Measurements from ENCODE around the gene RAPGEF1. TPM values are rescaled to one million over a fixed set of nuclear protein-coding genes. Genes with fewer than 3 reads are reported as not detected.

RAPGEF1 gene
- total and polyA plus RNA-seq, 9 of the 15 experiments (the other 6 are each of a cell fraction or from before 2014, with no cell fraction given), result 0.06 to 44.1 (median 19.9) TPM

DNA sequence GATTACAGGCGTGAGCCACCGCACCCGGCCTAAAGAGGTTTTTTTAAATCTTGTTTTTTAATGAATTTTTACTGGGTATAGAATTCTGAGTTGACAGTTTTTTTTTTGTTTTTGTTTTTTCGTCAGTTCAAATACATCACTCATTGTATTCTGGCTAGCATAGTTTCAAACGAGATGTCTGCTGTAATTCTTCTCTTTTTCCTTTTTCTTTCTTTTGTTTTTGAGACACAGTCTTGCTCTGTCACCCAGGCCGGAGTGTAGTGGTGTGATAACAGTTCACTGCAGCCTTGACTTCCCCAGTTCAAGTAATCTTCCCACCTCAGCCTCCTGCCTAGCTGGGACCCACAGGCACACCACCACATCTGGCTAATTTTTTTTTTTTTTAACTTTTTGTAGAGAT lies 196.7 kb downstream of the RAPGEF1 start (continued):
- TF ChIP-seq ZEB2 (IDR thresholded peaks at IDR 0.05), result 0 out of 2 replicates have a peak, but pooled peaks have one; percentile 23
- TF ChIP-seq, protein P1, sequence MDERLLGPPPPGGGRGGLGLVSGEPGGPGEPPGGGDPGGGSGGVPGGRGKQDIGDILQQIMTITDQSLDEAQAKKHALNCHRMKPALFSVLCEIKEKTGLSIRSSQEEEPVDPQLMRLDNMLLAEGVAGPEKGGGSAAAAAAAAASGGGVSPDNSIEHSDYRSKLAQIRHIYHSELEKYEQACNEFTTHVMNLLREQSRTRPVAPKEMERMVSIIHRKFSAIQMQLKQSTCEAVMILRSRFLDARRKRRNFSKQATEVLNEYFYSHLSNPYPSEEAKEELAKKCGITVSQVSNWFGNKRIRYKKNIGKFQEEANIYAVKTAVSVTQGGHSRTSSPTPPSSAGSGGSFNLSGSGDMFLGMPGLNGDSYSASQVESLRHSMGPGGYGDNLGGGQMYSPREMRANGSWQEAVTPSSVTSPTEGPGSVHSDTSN (CRISPR knock-in tag; IDR thresholded peaks at IDR 0.05; ENCODE audit: low read depth), result no peak
- TF ChIP-seq, protein P1 (tag; conservative IDR thresholded peaks at IDR 0.05; ENCODE audit: low read depth), result peak; percentile 57

DNA sequence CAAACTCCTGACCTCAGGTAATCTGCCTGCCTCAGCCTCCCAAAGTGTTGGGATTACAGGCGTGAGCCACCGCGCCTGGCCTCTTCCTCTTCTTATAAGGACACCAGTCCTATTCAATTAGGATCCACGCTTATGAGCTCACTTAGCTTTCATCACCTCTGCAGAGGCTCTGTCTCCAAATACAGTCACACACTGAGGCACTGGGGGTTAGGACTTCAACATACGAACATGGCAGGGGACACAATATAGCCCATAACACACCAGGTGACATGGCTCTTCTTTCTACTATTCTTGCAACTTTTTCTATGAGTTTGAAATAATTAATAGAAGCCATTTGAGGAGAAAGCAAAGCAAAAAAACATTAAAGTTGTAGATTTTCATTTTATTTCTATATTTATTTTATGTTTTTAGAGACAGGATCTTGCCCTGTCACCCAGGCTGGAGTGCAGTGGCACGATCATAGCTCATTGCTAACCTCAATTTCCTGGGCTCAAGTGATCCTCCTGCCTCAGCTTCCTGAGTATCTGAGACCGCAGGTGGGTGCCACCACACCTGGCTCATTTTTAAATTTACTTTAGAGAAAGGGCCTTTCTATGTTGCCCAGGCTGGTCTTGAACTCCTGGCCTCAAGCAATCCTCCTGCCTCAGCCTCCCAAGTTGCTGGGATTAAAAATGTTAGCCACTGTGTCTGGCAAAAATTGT lies 200.5 kb downstream of the RAPGEF1 start:
- in situ Hi-C loops (cut with MboI), result no loop called here
- Histone ChIP-seq H3K4me3 (no peak overlapping the region), H3K9ac (ENCODE audit: insufficient read depth in 1 of 2, low read depth in 2 of 2, low read length in 2 of 2) (no peak overlapping the region), H3K27ac (ENCODE audit: extremely low read depth, low read depth, low read length) (no peak overlapping the region), H4K20me1 (replicated peaks; ENCODE audit: control insufficient read depth, insufficient read depth, low read length) (no peaks in the 10 kb centered on the region), H3K79me2 (ENCODE audit: control insufficient read depth, insufficient read depth, low read length) (no peaks in the 10 kb centered on the region), H3K9me1 (ENCODE audit: control insufficient read depth, insufficient read depth, low read length) (no peaks in the 10 kb centered on the region), H3K27me3 (ENCODE audit: control insufficient read depth in 2 of 2, insufficient read depth in 2 of 2, low read length in 2 of 2) (peaks cover 6 to 16% of the 10 kb centered on the region in 2 experiments; a peak in 3 of 5 replicates), H2AFZ (ENCODE audit: low read depth, low read length) (no peak overlapping the region), H3K4me2 (ENCODE audit: insufficient read depth, low read length) (no peak overlapping the region), H3K4me1 (replicated peaks in 1 of 2; ENCODE audit: control insufficient read depth in 2 of 2, insufficient read depth in 2 of 2, low read length in 2 of 2) (peaks cover 9 to 10% of the 10 kb centered on the region in 2 experiments; a peak in 3 of 5 replicates), H3K36me3 (ENCODE audit: control insufficient read depth, insufficient read depth, low read length) (no peaks in the 10 kb centered on the region), H3K9me3 (replicated peaks; ENCODE audit: control insufficient read depth, insufficient read depth, low read depth, low read length) (peaks cover 7% of the 10 kb centered on the region)
- 11% methylated on average over 7 of the region's 7 CpGs for WGBS (ENCODE audit: insufficient coverage, low coverage, missing lambda C conversion rate)
- TF ChIP-seq HMGN3 (IDR thresholded peaks at IDR 0.05; ENCODE audit: borderline replicate concordance, extremely low read depth, insufficient read length, low read depth, low read length), result no peak
- TF ChIP-seq, protein P2, sequence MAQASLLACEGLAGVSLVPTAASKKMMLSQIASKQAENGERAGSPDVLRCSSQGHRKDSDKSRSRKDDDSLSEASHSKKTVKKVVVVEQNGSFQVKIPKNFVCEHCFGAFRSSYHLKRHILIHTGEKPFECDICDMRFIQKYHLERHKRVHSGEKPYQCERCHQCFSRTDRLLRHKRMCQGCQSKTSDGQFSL (CRISPR knock-in tag; IDR thresholded peaks at IDR 0.05), result no peak
- TF ChIP-seq, protein P2 (tag; IDR thresholded peaks at IDR 0.05), result no peak
- ChIA-PET CTCF (ENCODE audit: low intra/inter-chr PET ratio) (no interaction called here), POLR2A (interaction anchor here (0.7 kb wide), 1 partner anchor 250 kb away, joined by 3 read pairs; no protein-coding TSS in a partner anchor)
- DNase-seq (ENCODE audit: extremely low read depth in 1 of 4, low spot score in 3 of 4), result no peak
- FAIRE-seq, result no peak
- BruUV-seq (replicated peaks), result no TSS peak
- ATAC-seq, result no peak
- intact Hi-C loops (cut with micrococcal nuclease), result no loop called here
